Mesothelial cell of epicardium (in vitro differentiated cells): ENCODE results near the gene COMTD1. TPM values are rescaled to one million over a fixed set of nuclear protein-coding genes. Genes with fewer than 3 reads are reported as not detected.
A peak's percentile ranks its signal among the peaks of the same experiment; 100 is the strongest.

Source experiments
- DNase-seq, 2 experiments: peaks; one replicate each; pipeline ENCODE4 v3.0.0; 2021; ENCODE audit warnings: low spot score in 2 of 2; ENCODE audit not compliant: unreplicated experiment in 2 of 2
- H3K27ac Mint-ChIP-seq: 2 replicates; pipeline ENCODE4 v1.8.0; 2021; ENCODE audit warnings: mixed read lengths
- H3K27me3 Mint-ChIP-seq: 2 replicates; pipeline ENCODE4 v1.8.0; 2021; ENCODE audit warnings: low read depth, mixed read lengths
- H3K36me3 Mint-ChIP-seq: 2 replicates; pipeline ENCODE4 v1.8.0; 2021; ENCODE audit warnings: mixed read lengths
- H3K4me1 Mint-ChIP-seq: 2 replicates; pipeline ENCODE4 v1.8.0; 2021; ENCODE audit warnings: mixed read lengths
- H3K4me3 Mint-ChIP-seq: 2 replicates; pipeline ENCODE4 v1.8.0; 2021; ENCODE audit warnings: mild to moderate bottlenecking, moderate library complexity, mixed read lengths
- H3K9me3 Mint-ChIP-seq: 2 replicates; pipeline ENCODE4 v1.8.0; 2021; ENCODE audit warnings: mixed read lengths
- total RNA-seq: library from RNA; stranded (reverse); gene quantifications from 3 replicates; pipeline ENCODE4 v1.2.1, GENCODE V29; 2021
- TF ChIP-seq, protein P1 (sequence below): fragments of 200-600 bp; sonication (generic); IDR thresholded peaks from one replicate; pipeline ENCODE4 v1.5.0; 2021; ENCODE audit warnings: antibody characterized with exemption; ENCODE audit not compliant: unreplicated experiment

The COMTD1 gene
- total RNA-seq, 1 donor from 2014 or later: 13.9 TPM

DNA sequence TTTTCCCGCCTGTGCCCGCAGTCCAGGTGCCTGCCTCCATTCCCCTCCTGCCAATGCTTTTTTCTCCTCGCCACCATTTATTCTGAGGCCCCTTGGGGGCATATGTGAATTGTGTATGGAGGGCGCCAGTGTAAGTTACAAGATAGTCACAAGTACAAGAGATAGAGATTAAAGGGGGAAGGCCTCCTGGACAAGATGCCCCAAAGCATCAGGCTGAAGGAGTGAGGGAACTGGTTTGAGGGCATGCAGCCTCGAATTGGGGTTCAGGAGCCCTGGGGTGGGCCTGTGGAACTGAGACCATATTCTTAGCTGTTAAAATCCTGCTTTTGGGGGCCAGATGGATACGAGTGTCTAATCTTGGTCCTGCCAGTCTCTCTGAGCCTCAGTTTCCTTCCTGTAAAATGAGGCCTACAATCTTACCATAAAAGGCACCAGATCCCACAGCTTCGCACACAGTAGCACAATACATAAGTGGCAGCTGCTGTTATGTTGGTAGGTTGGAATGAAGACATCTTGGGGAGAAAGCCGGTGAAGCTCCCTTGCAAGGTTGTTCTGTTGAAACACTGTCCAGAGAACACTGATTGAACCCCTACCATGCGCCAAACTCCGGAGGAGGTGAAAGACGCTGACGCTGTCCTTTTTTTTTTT, 545 bp upstream of the COMTD1 start:
- Mint-ChIP-seq H3K36me3 (peaks cover 9% of the 10 kb centered on the region), H3K9me3 (no peaks in the 10 kb centered on the region), H3K4me3 (peak overlapping the region; percentile 61), H3K4me1 (peaks cover 23% of the 10 kb centered on the region), H3K27ac (no peak overlapping the region), H3K27me3 (peaks cover 2% of the 10 kb centered on the region)
- TF ChIP-seq, protein P1, sequence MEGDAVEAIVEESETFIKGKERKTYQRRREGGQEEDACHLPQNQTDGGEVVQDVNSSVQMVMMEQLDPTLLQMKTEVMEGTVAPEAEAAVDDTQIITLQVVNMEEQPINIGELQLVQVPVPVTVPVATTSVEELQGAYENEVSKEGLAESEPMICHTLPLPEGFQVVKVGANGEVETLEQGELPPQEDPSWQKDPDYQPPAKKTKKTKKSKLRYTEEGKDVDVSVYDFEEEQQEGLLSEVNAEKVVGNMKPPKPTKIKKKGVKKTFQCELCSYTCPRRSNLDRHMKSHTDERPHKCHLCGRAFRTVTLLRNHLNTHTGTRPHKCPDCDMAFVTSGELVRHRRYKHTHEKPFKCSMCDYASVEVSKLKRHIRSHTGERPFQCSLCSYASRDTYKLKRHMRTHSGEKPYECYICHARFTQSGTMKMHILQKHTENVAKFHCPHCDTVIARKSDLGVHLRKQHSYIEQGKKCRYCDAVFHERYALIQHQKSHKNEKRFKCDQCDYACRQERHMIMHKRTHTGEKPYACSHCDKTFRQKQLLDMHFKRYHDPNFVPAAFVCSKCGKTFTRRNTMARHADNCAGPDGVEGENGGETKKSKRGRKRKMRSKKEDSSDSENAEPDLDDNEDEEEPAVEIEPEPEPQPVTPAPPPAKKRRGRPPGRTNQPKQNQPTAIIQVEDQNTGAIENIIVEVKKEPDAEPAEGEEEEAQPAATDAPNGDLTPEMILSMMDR: peak; percentile 13
- no peak for DNase-seq

DNA sequence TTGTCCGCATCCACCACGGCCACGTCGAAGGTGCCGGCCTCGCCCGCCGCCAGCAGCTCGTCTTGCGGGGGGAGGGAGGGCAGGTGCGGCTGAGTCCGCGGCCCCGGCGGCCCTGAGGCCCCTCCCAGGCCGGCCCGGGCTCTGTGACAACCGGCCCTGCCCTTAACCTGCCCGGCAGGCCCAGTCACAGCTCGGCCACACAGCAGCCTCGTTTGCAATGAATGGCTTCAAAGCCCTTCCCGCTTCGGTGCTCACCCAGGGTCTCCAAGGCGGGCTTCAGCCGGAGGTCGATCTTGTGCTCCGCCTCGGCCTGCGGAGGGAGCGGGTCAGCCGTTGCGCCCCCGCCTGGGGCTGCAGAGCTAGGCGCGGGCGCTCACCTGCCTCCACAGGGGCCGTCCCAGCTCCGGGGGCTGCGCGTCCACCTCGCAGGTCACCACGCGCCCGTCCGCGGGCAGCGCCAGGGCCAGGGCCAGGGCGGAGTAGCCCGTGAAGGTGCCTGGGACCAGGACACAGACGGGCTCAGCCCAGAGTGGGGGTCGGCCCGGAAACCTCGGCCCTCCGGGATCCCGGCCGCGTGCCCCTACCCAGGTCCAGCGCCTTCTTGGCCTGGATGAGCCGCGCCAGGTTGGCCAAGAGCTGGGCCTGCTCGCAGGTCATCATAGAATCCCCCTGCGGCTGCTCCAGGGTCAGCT, 928 bp downstream of the COMTD1 start:
- H3K27ac Mint-ChIP-seq: no peak overlapping the region
- H3K4me3 Mint-ChIP-seq: peak overlapping the region; percentile 69
- no peaks in the 10 kb centered on the region for H3K9me3 Mint-ChIP-seq
- peaks cover 16% of the 10 kb centered on the region for H3K36me3 Mint-ChIP-seq
- DNase-seq: peak in 1 of 2 experiments; percentile 48
- H3K4me1 Mint-ChIP-seq: peaks cover 26% of the 10 kb centered on the region
- TF ChIP-seq, protein P1: no peak
- H3K27me3 Mint-ChIP-seq: peaks cover 2% of the 10 kb centered on the region

DNA sequence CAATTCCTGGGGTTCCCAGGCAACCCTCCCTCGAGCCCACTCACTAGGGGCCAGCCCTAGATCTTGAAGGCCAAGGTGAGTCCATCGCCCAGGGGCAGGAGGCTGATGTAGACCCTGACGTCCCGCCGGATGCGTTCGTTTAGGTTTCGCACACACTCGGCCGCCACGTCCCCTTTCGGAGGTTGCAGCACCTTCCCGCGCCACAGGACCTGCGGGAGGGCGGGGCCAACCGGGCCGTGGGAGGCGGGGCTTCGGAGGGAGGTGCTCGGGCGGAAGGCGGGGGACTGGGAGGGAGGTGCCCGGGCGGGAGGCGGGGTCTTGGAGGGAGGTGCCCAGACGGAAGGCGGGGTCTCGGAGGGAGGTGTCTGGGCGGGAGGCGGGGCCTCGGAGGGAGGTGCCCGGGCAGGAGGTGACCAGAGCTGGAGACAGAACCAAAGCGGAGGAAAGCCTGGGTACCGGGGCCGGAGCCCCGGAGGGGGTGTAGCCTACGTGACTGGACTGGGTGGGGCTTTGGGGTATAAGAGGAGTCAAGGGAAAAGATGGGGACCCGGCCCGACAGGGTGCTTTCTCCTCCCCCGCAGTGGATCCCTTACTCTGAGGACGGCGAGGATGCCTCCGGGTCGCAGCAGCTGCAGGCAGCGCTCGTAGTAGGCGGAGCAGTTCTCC, 1.6 kb downstream of the COMTD1 start:
- DNase-seq: peak; percentile 89 to 93
- no peaks in the 10 kb centered on the region for H3K9me3 Mint-ChIP-seq
- H3K4me1 Mint-ChIP-seq: peaks cover 26% of the 10 kb centered on the region
- H3K27ac Mint-ChIP-seq: peak overlapping the region; percentile 78
- peaks cover 18% of the 10 kb centered on the region for H3K36me3 Mint-ChIP-seq
- H3K27me3 Mint-ChIP-seq: no peaks in the 10 kb centered on the region
- TF ChIP-seq, protein P1: no peak
- peak overlapping the region; percentile 69 for H3K4me3 Mint-ChIP-seq

DNA sequence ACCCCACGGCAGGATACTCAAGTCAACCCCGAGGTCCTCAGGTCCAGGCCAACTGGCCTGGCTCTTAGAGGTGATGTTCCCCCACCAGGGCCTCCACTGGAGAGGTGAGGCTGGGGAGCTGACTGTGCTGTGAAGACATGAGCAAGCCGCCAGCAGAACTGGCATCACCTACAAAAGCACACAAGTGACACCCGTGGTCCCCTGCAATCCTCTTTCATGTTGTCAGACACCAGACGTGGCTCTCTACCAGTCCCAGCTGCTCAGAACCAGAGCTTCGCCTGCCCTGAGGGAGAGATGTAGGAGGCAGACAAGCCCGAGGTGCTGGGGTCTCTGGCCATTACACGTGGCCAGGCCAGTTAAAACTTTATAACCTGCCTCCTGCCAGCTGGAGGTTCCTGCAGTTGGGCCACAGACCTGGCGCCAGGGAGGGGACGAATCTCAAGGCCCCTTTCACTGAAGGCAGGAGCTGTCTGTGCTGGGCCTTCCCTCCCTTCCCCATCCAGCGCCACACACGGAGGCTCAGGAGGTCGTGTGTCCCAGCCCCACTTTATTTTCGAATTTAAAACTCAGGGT, 2.2 kb downstream of the COMTD1 start:
- peak overlapping the region; percentile 69 for H3K4me3 Mint-ChIP-seq
- H3K4me1 Mint-ChIP-seq: peaks cover 26% of the 10 kb centered on the region
- TF ChIP-seq, protein P1: no peak
- peak overlapping the region; percentile 78 for H3K27ac Mint-ChIP-seq
- H3K9me3 Mint-ChIP-seq: no peaks in the 10 kb centered on the region
- peaks cover 20% of the 10 kb centered on the region for H3K36me3 Mint-ChIP-seq
- DNase-seq: no peak
- H3K27me3 Mint-ChIP-seq: no peaks in the 10 kb centered on the region

DNA sequence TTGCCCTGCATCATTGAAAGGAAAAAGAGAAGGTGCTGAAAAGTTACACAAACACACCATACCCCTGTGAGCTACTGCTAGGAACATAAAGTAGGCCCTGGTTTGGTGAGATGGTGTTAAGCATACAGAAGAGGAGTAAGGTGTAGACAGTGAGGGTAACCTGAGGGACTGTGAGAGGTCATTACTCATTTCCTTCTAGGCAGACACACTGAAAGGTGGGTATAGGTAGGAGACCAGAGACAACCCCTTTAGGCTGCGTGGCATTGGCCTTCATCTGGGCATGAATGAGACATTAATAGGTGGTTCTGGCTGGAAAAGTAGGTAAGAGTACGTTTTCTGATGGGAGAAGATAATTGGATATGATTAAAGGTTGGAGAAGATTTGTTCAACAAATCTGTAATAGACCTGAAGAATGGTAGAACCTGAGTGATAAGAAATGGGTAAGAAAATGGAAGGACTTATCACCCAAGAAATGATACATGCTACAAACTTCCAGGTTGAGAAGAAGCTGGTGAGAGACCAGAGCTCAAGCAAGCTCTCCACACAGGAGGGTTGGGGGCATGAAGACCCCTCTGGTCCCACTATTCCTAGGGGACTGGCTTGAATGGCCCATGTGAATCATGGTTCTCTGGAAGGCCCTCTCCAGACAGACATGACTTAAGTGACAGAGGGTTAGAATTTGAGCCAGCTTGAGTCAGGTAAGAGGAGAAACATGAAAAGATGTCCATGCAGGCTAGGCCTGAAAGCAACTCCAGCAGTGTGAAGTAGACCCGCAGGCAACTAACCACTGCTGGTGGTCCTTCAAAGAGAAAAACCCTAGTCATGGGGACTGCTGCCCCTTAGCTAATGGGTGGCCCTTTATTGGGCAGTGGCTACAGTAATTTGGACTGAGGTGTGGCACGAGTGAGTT, 3.8 kb downstream of the COMTD1 start:
- no peaks in the 10 kb centered on the region for H3K9me3 Mint-ChIP-seq
- peaks cover 29% of the 10 kb centered on the region for H3K4me1 Mint-ChIP-seq
- TF ChIP-seq, protein P1: no peak
- H3K4me3 Mint-ChIP-seq: no peak overlapping the region
- no peak for DNase-seq
- H3K36me3 Mint-ChIP-seq: peaks cover 21% of the 10 kb centered on the region
- no peaks in the 10 kb centered on the region for H3K27me3 Mint-ChIP-seq
- no peak overlapping the region for H3K27ac Mint-ChIP-seq
